NCI-H2171 (cell line): ENCODE measurements around the gene SLC7A1.

Source experiments
- DNase-seq: peaks from one replicate; lab custom pipeline; 2025; lab: John Stamatoyannopoulos, UW

SLC7A1 gene

DNA sequence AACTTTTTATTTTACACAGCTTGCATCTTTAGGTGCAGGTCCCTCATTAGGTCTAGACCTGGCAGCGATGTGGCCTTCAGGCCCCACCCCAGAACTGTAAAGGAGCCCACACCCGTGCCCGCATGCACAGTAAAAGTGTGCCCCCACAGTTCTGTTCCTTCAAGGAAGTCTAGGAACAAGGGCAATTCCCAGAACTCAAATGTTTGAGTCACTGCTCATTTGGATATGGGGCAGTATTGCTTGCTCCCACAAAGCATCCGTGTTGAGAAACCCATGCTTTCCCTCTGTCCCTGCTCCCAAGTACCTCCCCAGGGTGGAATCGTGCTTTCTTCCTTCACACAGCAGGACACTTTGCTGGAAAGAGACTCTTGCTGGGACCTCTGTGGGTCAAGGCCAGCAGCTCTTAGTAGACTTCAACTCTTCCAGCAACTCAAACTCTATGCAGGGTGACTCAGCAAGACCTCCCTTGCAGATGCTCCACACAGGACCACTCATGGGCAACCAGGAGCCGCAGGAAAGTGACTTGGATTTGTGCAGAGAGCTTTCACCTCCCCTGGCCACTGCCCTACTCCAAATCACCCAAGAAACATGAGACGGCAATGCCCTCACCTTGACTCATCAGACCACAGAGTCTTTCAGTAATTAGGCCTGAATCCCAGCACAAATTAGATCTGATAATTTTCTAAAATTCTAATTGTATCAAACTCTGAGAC, 12.3 kb downstream of the SLC7A1 start:
- no peak for DNase-seq

DNA sequence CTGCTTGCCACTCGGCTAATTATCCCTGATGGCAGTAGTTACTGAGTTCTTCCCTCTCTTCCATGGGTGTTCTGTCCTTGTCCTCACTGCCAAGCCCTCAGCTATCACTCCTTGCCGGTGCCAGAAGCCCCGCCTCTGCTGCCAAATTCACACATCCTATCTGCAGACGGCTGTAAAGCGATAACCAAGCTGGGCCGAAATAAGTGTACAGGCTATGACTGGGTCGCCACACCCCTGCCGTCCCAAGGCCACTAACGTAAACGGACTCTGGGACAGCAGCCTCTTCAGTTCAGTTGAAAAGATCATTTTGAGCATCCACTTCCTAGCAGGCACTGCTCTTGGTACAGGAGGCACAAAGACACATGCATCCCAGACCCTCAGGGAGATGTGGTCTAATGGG, 13.3 kb downstream of the SLC7A1 start:
- DNase-seq: no peak

GRCh38 chr13:29581666-29582065, 13.8 kb downstream of the SLC7A1 start:
- DNase-seq: no peak

DNA sequence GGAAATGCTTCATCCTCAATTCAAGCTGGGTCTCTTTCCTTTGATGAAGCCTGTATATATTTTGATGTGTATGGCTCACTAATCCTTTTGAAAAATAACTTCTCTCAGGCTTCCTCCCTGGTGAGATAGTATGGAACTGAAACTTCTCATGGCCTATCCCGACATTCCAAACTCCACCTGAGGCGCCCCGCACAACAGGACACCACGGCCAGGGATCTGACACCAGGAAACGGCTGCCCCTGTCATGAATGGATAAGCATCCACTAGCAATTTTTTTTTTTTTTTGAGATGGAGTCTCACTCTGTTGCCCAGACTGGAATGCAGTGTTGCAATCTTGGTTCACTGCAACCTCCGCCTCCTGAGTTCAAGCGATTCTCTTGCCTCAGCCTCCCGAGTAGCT, 16.4 kb downstream of the SLC7A1 start:
- DNase-seq: no peak

DNA sequence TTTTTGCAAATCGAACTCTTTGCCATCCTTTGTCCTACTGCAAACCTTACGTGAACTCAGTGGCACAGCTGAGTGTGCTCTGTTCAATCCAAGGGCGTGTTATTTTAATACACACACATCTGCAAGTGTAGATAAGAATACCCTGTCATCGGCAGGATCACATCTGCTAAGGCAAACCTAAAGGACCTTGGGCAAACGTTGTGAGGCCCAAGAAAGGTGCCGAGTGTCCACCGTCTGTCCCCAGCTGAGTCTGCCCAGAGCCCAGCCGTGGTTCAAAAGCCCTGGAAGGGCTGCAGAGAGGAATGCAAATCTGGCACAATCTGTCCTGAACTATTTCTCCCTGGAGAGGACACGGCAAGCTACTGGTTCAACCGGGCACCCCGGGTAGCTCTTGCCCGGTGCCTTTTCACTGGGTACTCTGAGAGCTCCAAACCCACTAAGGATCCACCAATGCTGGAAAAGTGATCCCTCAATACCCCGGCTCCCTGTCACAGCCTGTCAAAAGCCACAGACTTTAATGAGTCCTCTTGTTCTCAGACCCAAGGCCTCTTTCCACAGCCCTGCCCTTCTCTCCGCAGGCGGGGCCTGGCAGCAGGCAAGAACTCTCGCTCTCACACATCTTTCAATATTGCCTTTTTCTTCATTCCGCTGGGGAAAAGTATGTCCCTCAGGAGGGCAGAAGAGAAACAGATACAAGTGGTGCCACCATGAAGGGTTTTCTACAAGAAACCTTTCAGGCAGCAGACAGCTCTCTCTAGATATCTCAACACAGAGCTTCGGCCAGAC, 17.0 kb downstream of the SLC7A1 start:
- no peak for DNase-seq

- DNase-seq: no peak
These were observed 18.1 kb downstream of the SLC7A1 start for GRCh38 chr13:29577136-29578051.

- DNase-seq: no peak
These were observed 18.9 kb downstream of the SLC7A1 start for GRCh38 chr13:29576581-29576980.

DNA sequence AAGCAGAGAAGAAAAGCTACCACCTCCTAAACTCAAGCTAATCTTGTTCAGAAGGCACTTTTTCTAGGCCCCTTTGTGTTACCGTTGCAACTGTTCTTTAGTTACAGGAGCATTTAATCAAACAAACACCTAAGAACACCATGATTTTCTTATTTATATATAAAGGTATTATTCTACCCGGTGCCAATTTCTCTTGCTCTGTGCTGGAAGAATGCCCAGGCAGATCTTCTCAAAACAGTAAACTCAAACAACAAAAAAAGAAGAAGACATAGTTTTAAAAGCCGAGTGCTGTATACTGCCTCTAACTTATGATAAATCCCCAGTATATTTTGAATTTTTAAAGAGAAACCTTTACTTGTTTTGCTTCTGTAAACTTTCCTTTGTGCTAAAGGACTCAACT, 20.4 kb downstream of the SLC7A1 start:
- no peak for DNase-seq

DNA sequence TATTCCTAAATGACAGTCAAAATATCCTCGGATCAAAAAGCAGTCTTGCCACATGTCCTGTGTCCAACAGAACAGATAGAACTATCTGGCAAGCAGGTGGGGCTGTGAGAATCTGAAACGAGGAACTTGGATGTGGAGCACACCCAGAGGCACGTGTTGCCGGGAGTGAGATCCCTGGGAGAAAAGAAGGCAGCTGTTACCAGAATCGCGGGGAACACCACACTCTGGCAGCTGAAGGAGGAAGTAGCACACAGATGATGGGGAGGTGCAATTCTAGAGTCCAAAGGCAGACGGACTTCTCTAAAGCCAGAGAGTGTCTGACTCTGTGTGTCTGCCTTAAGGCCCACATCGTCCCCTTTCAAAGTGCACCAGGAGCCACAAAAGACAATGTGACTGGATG, 22.3 kb downstream of the SLC7A1 start:
- DNase-seq: no peak

DNA sequence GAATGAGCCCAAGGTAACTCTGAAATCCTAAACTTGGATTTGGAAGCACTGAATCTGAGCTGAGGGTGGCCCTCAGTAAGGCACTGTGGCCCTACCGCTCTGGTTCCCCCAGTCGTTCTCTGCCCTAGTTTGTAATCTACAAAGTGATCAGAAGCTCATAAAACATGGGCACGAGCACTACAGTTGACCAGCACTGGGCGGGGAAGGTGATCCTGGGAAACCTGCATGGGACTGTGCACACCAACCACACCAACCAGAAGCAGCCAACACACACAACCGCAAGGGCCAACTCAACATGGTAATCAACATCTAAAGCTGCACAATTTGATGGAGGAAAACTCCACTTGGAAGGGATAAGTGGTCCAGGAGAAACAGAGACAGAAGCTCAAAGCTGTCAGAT, 22.9 kb downstream of the SLC7A1 start:
- no peak for DNase-seq

GRCh38 chr13:29571876-29572570, 23.5 kb downstream of the SLC7A1 start:
- no peak for DNase-seq

DNA sequence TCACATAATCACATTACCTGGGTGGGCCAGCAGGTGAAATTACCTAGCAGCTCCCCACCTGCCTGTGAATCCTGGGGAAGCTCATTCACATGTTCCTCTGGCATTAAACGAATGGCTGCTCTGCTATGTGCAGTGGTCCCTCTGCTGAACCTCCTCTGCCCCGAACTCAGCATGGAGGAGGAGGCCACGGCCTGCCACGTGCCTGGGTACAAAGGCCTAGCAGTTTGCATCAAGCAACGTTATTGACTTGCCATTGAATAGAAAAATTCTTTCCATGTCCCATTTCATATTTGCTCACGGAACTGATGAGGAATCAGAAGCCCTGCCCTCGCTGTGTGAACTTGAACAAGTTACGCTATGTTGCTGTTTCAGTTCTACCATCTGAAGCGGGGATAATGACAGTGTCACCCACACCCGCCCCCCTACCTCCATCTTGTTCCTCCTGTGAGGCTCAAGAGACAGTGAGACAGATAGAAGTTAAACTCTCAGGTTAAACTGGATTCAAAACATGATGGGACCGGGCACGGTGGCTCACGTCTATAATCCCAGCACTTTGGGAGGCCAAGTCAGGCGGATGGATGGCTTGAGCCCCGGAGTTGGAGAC, 25.3 kb downstream of the SLC7A1 start:
- no peak for DNase-seq

DNA sequence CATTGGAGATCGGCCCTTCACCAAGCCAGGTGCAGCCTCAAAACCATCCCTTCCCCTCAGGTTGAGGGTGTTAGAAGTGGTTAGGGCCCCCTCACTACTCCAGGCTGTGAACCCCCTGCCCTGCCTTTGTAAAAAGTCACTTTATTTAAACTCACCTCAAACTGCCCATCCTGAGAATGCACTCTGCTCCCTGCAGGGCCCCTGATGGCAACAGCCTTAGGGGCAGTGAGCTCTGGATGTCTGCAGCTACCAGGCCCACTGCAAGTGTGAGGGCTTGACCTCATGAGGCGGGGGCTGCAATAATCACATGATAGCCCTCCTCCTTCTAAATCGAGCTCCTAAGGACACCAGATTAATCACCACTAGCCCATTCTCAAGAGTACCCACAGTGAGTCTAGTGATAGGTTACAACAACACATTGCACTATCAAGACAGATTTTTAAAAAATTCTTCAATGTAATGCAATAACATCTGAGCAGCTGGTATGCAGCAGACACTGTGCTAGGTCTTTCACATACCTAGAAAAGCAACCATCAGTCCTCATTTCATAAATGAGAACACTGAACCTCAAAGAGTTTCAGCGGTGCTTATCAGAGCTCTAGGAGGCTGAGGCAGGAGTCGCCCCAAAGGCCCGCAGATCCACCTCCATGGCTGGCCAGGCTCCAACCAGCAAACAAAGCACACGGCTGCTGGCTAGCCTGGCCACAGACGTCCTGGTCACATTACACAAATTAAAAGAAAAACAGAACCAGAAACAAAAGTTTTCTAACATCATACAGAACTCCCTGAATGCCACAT, 26.0 kb downstream of the SLC7A1 start:
- DNase-seq: no peak

GRCh38 chr13:29568731-29569130, 26.8 kb downstream of the SLC7A1 start:
- DNase-seq: no peak

DNA sequence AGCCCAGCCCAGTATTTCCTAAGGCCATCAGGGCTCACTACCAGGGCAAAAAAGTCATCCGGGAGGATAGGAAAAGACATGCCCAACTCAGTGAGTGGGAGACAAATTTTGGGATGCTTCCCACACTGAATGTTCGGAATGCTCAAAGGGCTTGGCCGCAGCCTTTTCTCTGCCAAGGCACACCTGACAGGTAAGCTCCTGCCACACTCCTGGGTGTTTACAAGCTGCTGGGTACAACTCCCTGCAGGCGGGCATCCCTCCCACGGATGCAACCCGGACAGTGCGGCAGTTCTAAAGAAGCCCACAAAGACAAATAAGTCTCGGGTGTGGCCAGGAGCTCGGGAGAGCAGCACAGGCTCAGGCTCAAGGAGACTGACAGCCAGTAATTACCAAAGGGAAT, 28.1 kb downstream of the SLC7A1 start:
- no peak for DNase-seq

DNA sequence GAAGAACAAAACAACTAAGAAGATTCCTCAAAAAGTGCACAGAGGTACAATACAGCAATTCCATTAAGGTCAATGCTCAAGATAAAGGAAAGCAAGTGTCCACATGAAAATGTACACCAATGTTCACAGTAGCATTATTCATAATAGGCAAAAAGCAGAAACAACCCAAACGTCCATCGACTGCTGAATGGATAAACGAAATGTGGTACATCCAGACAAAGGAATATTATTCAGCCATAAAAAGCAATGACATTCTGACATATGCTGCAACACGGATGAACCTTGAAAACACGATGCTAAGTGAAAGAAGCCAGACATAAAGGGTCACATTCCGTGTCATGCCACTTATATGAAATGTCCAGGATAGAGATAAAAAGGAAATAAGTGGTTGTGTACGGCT, 29.3 kb downstream of the SLC7A1 start:
- DNase-seq: no peak

DNA sequence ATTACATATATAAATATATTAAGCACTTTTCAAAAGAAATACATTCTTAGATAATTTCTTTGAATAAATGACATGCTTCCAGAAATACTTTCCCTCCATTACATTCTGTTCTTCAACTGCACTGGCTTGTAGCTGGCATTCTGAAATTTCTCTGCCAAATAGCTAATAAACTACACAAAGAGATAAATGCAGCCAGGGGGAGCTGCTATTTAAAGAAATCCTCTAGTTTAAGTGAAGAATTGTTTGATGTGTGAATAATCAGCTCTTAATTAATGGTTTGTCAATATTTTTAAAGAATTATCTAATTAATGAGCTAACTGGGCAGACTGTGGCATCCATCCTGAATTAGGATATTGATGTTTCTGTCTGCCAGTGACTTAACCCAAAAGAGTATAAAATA, 30.7 kb downstream of the SLC7A1 start:
- DNase-seq: no peak

- DNase-seq: no peak
These were observed 31.1 kb downstream of the SLC7A1 start for GRCh38 chr13:29564373-29564772.

GRCh38 chr13:29563941-29564340, 31.5 kb downstream of the SLC7A1 start:
- DNase-seq: no peak

GRCh38 chr13:29562786-29563438, 32.6 kb downstream of the SLC7A1 start:
- DNase-seq: no peak
